Right lobe of liver (tissue), 6 donors: ENCODE data around the gene RPUSD3. TPM values are rescaled to one million over a fixed set of nuclear protein-coding genes. Genes with fewer than 3 reads are reported as not detected.

Experiments used
- ATAC-seq, 4 donors: fragments of 200-7000 bp; cut with Tn5 transposase; one replicate each; pipeline ENCODE4 v1.9.1; 2020; ENCODE audit warnings: mild to moderate bottlenecking in 4 of 4, moderate library complexity in 4 of 4
- DNase-seq, 3 donors: peaks; one replicate each; pipeline ENCODE4 v3.0.0-alpha.2; 2020
- H3K27ac ChIP-seq, 3 donors: fragments of 200-600 bp; one replicate each; pipeline ENCODE4 v1.8.0; 2022
- H3K27me3 ChIP-seq, 2 donors: fragments of 200-600 bp; one replicate each; pipeline ENCODE4 v1.8.0; 2022
- H3K36me3 ChIP-seq, 4 donors: fragments of 200-600 bp; sonication (generic) in 1 of 4; one replicate each; pipeline versions ENCODE4 v1.5.1 to v1.8.0; 2017 to 2022; ENCODE audit warnings: control low read depth in 1 of 4
- H3K4me1 ChIP-seq, 4 donors: fragments of 200-600 bp; sonication (generic) in 1 of 4; one replicate each; pipeline versions ENCODE4 v1.5.1 to v1.8.0; 2017 to 2022; ENCODE audit warnings: control low read depth in 1 of 4
- H3K4me3 ChIP-seq, 3 donors: fragments of 200-600 bp; one replicate each; pipeline ENCODE4 v1.8.0; 2022
- H3K9me3 ChIP-seq, 4 donors: fragments of 200-600 bp; sonication (generic) in 1 of 4; one replicate each; pipeline versions ENCODE4 v1.5.1 to v1.8.0; 2017 to 2022; ENCODE audit warnings: control low read depth in 1 of 4
- CTCF ChIP-seq, 4 donors: fragments of 200-600 bp in 3 of 4; fragments of 450-650 bp in 1 of 4; IDR thresholded peaks; one replicate each; pipeline versions ENCODE4 v1.5.1 to v1.8.0; 2016 to 2022; ENCODE audit warnings: antibody characterized with exemption in 4 of 4, mild to moderate bottlenecking in 2 of 4
- POLR2A ChIP-seq: fragments of 450-650 bp; IDR thresholded peaks from one replicate; pipeline ENCODE4 v1.6.1; 2017; ENCODE audit warnings: antibody characterized with exemption, mild to moderate bottlenecking
- WGBS: methylation state at CpG from one replicate; pipeline ENCODE4 v1.1.6; 2018; ENCODE audit warnings: low coverage, low lambda C conversion rate; ENCODE audit not compliant: insufficient coverage; ENCODE audit errors: missing lambda C conversion rate; 5-methylcytosine and 5-hydroxymethylcytosine counted together
- intact Hi-C, 2 donors: fragments of 100-400 bp; cut with DNase I; formaldehyde crosslinking; loops; one replicate each; pipeline versions ENCODE4 v1.11.2 to v1.14.1; 2022
- total RNA-seq, 6 experiments: library from RNA; depleted of rRNA in 2 of 6; stranded (reverse); fragments of >200 nt in 2 of 6; fragmentation: NEBNext Ultra II Directional in 3 of 6; extraction: Animal tissue kit (Norgen Biotek cat#: 25700) in 3 of 6; gene quantifications; one replicate each; pipeline versions ENCODE4 v1.1.0 to v1.2.4, GENCODE V29; 2016 to 2023
- donor health status: DM: no; HTN: yes; CAD: no.
- donor health status: DM: no; HTN: no; CAD: no.
- donor health status: DM: no; HTN: no; CAD: no.
- donor health status: DM: no; HTN: yes; CAD: no.
- donor health status: DM: no; HTN: yes; CAD: no.

The RPUSD3 gene
- total RNA-seq, 6 experiments from 2014 or later: 15.8 to 34.6 (median 22.4) TPM

- Histone ChIP-seq H3K27me3 (no peaks in the 10 kb centered on the region), H3K4me1 (no peaks in the 10 kb centered on the region), H3K4me3 (no peak overlapping the region), H3K36me3 (no peaks in the 10 kb centered on the region), H3K27ac (no peak overlapping the region), H3K9me3 (no peaks in the 10 kb centered on the region)
- ATAC-seq (no peak), DNase-seq (no peak)
- intact Hi-C loops: no loop called here
- no peak for TF ChIP-seq POLR2A
- no peak for TF ChIP-seq CTCF (IDR thresholded peaks at IDR 0.05)
- whole genome bisulfite sequencing: 84% methylated on average over 7 of the region's 7 CpGs
Measured at GRCh38 chr3:9883706-9884554, 40.1 kb upstream of the RPUSD3 start.

GRCh38 chr3:9881441-9881840, 37.6 kb upstream of the RPUSD3 start:
- intact Hi-C loops: no loop called here
- 89% methylated on average over 1 of the region's 1 CpG for WGBS
- no peak for DNase-seq
- Histone ChIP-seq H3K4me3 (no peak overlapping the region), H3K36me3 (no peaks in the 10 kb centered on the region), H3K27me3 (no peaks in the 10 kb centered on the region), H3K27ac (no peak overlapping the region), H3K4me1 (no peaks in the 10 kb centered on the region), H3K9me3 (no peaks in the 10 kb centered on the region)
- no peak for ATAC-seq
- TF ChIP-seq CTCF (IDR thresholded peaks at IDR 0.05): no peak
- no peak for TF ChIP-seq POLR2A

- no peak within 1 kb of the TSS for H3K4me3 ChIP-seq
- intact Hi-C loops: no loop called here
- H3K27ac ChIP-seq: no peak within 1 kb of the TSS
Measured at GRCh38 chr3:9879830-9880549, 36.2 kb upstream of the RPUSD3 start, which contains the start of gene CIDEC. Gene CIDEC (minus strand): TSS chr3:9880253. CDS start chr3:9878486, 1,767 bp downstream.

GRCh38 chr3:9878700-9879099, 34.9 kb upstream of the RPUSD3 start:
- DNase-seq: peak in 1 of 3 donors; percentile 56
- TF ChIP-seq POLR2A: peak; percentile 69
- TF ChIP-seq CTCF (IDR thresholded peaks at IDR 0.05): no peak
- Histone ChIP-seq H3K4me3 (no peak overlapping the region), H3K4me1 (no peaks in the 10 kb centered on the region), H3K27ac (no peak overlapping the region), H3K36me3 (no peaks in the 10 kb centered on the region), H3K27me3 (no peaks in the 10 kb centered on the region), H3K9me3 (no peaks in the 10 kb centered on the region)
- ATAC-seq: peak; percentile 82 to 99 (median 93)
- WGBS: 46% methylated on average over 5 of the region's 5 CpGs
- intact Hi-C loops: no loop called here

More at GRCh38 chr3:9879830-9880549, 36.2 kb upstream of the RPUSD3 start, which contains the start of gene CIDEC:
- Histone ChIP-seq H3K9me3 (no peaks in the 10 kb centered on the region), H3K27me3 (no peaks in the 10 kb centered on the region), H3K36me3 (no peaks in the 10 kb centered on the region), H3K4me1 (no peaks in the 10 kb centered on the region)
- ATAC-seq (no peak), DNase-seq (no peak)
- TF ChIP-seq POLR2A (no peak), CTCF (IDR thresholded peaks at IDR 0.05) (no peak)
- 85% methylated on average over 7 of the region's 7 CpGs for WGBS
